NCI-H2029 treated with DMSO at 0.1 percent for 48 hours (cell line): ENCODE results near the gene ADARB1.
"Not testable (repeated sequence)": the region's sequence is repeated elsewhere in the genome, so short reads cannot be mapped to it uniquely, and the experiment has no call there.

Source experiments
- DNase-seq: peaks from one replicate; lab custom pipeline; 2025; lab: John Stamatoyannopoulos, UW

ADARB1 gene

DNA sequence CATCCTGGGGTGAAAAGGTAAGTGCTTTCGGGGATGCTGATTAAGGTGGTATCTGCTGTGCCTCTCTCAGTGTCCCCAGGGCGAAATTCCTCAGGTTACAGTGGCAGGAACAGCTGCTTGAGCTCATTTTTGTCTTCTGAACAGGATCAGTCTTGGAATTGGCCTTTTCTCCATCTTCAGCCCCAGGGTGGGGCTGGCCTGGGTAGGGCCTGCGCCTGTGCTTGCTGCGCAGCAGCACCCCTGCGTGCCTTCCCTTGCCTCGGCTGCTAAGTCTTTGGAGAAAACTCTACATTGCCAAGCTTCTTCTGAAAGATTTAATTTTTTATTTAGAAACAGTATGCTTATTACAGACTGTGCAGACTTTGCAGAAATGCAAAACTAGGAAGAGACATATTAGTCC lies 41.7 kb downstream of the ADARB1 start:
- no peak for DNase-seq

DNA sequence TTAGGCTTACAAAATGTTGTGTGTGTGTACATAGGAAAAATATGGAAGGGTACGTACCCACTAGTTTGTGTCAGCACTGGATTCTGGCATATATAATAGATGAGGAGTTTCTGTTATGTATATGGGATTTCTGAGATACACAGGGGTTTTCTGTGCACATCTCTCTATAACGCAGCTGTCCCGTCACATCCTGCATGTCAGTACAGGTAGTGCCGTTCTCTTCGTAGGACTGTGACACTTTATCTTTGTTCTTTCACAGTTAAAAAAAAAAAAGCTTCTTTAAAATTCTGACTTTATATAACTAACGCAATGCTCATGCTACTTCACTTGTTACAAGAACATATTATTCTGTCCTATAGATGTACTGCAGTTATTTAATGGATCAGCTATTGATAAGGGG lies 42.9 kb downstream of the ADARB1 start:
- DNase-seq = no peak

DNA sequence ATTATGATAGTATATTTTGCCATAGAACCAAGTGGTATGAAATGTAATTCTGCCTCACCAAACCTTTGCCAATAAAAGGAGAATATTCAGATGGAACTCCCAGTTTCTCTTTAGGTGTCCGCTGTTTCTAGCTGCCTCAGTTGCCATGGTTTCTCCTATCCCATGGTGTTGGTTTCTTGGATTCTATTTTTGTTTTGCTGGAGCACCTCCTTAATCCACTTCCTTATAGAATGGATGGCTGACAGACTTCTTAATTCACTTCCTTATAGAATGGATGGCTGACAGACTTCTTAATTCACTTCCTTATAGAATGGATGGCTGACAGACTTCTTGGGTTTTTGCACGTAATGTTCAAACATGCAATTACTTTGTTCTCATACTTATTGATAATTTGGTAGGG lies 43.7 kb downstream of the ADARB1 start:
- DNase-seq = no peak

DNA sequence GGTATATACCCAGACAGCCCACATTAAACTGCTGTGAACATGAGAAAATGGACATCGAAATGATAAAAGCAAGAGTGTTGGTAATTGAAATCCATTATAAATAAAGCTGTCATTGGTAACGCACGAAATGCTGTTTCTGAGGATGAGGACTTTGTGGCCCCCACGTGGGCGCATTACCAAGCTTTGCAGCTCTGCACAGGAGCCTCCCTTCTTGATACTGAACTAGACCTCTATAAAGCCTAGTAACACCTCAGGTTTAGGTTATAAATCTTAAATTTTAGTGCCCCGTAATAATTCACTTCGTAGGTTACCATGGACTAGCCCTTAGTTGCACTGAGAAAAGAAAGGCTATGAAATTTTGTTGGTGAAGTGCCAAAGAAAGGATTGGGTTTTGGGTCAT lies 45.4 kb downstream of the ADARB1 start:
- DNase-seq = no peak

DNA sequence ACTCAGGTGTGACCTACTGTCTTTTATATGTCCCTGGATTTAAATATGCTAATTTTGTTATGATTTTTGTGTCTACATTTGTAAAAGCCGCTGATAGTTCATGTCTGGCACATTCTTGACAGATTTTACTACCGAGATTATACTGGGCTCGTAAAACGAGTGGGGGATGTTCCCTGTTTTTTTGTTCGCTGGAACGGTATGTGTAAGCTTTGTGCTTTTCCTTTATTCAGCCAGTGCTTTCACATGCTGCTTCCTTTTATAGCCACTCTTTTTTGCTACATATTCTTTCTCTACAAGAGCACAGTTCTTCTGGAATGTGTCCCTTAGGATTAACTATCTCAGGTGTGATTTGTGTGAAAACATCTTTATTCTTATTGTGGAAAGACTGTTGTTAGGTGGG lies 46.6 kb downstream of the ADARB1 start:
- no peak for DNase-seq

DNA sequence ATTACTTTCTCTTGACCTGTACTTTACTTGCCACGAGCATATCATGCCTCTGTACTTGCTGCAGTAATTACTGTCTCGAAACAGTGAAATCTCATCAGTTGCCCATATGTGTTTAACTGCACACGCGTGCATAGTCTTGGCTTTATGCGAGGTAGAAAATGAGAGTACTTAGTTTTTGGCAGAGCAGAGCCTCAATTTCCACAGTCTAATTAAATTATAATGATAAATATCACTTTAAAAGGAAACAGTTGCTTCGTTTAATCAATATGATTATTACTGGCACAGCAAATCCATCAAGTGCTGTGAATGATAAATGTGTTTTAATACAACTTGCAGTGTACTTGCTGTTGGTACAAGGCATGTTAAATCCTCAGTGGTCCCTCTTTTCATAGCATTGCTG lies 47.6 kb downstream of the ADARB1 start:
- no peak for DNase-seq

DNA sequence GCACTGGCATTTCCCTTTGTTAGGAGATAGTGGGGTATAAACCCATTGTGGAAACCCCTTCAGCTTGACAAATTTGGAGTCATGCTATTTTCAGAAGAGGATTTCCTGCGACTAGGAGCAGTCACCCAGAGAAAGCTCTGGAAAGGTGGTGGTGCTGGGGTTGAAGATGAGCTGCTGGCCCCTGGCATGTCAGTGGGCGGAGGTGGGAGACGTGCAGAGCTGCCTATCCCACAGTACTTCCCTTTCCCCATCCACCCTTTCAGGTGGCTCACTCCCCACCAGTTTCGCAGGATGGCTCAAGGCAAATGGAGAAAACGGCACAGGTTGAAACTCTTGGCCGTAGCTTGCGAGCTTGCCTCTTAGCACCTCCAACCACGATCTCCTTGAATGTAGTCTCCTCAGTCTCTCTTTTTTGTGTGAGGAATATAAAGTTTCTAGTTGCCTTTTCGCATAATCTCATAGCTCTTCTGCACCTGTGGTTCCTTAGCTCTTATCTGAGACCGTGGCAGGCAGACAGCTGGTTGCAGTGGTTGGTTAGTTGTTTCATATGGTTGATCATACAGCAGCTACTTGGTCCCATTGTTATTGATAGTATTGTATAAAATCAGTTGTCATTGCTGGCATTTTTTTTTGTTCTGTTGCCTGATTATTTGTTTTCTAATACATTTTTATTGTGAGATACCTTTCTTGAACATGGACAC lies 48.2 kb downstream of the ADARB1 start:
- DNase-seq = no peak

DNA sequence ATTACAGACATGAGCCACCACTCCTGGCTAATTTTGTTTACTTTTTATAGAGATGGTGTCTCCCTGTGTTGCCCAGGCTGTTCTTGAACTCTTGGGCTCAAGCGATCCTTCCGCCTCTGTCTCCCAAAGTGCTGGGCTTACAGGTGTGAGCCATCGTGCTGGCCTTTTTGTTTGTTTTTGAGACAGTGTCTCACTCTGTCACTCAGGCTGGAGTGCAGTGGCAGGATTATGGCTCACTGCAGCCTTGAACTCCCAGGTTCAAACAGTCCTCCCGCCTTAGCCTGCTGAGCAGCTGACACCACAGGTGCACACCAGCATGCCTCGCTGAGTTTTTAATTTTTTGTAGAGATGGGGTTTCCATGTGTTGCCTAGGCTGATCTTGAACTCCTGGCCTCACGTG lies 49.1 kb downstream of the ADARB1 start:
- DNase-seq = no peak

DNA sequence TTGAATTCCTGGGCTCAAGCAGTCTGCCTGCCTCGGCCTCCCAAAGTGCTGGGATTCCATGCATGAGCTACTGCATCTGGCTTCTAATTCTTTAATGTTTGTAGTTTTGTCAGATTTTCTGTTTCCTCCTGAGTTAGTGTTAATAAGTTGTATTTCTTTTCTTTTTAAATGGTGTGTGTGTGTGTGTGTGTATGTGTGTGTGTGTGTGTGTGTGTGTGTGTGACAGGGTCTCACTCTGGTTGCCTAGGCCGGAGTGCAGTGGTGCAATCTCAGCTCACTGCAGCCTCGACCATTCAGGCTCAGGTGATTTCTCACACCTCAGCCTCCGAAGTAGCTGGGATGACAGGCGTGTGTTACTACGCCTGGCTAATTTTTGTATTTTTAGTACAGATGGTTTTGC lies 50.2 kb downstream of the ADARB1 start:
- no peak for DNase-seq

DNA sequence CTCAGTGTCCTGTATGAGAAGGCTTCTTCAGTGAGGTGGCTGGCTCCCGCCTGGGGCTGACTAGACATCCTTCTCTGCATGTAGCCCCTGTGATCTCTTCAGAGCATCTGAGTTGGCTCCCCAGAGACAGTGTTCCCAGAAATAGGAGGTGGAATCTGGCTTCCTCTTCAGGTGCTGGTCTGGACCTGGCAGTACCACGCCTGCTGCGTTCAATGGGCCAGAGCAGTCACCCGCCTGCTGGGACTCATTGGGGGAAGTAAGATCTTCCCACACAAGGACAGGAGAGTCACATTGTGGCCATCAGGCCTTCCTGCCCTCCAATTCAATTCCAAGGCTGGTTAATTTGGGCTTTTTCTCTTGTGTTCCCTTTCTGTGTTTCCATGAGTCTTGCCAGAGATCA lies 51.0 kb downstream of the ADARB1 start:
- DNase-seq = no peak

DNA sequence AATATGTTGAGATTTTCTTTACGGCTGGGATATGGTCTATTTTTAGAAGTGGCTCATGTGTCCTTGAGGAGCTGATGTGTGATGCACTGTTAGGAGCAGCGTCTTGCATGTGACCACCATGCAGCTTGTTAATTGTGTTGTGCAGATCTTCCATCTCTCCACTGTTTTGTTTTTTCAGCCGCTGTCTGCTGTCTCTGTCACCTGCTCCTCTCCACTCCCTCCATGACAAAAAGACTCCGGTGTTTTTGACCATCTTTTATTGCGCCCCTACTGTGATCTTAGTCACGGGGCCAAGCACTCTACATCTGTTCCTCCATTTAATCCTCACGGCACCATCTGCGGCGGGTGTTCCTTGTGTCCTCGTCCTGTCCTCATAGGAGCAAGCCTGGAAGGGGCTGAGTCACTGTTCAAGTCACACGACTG lies 51.8 kb downstream of the ADARB1 start:
- no peak for DNase-seq

DNA sequence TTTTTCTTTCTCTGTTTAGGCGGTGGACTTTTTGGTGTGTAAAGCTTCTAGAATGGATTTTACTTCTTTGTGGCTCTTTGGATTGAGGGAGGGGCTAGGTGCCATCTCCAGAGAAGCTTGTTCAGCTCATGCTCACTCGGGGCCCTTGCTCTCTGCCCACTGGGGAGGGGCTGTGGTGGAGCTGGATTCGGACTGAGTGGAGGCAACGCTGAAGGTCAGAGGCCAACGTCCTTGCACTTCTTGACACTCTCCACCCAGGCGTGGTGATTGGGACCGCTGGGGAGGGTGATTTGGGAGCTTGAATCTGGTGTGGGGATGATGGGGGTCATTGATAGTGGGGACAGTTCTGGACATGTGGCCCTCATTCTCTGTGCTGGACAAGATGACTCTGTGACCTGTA lies 52.6 kb downstream of the ADARB1 start:
- DNase-seq = no peak

DNA sequence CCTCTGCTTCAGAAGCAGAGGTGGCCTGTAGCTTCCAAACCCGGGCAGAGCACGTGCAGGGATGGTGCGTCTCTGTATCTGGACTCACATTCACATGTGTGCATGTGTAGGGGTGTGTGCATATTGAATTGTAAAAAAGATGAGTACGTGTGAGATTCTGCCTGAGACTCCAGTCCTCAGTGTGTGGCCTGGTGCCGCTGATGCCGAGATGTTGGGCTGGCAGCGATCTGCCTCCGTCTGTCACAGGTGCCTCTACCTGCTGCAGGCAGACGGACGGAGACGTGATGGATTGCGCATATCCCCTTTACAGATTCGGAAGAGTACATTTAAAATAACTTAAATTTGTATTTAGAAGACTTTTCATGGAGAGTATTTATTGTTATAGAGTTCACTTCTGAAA lies 53.6 kb downstream of the ADARB1 start:
- DNase-seq = no peak

DNA sequence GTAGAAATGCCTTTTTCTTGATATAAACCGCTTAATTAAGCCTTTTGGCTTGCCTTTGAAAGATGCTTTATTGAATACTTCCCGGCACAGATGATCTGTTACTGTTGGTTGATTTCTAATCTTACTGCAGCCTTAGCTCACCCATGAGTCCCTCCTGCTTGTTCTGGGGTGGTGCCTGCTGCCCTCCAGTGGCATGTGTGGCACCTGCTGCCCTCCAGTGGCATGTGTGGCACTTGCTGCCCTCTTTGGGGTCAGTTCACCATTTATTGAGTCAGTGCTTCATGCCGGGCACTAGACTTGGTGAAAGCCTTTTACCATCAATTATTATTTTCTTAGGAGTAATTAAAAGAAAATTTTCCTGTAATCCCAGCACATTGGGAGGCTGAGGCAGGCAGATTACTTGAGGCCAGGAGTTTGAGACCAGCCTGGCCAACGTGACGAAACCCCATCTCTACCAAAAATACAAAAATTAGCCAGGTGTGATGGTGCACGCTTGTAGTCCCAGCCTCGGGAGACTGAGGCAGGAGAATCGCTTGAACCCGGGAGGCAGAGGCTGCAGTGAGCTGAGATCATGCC lies 54.3 kb downstream of the ADARB1 start:
- peak; percentile 12 for DNase-seq

DNA sequence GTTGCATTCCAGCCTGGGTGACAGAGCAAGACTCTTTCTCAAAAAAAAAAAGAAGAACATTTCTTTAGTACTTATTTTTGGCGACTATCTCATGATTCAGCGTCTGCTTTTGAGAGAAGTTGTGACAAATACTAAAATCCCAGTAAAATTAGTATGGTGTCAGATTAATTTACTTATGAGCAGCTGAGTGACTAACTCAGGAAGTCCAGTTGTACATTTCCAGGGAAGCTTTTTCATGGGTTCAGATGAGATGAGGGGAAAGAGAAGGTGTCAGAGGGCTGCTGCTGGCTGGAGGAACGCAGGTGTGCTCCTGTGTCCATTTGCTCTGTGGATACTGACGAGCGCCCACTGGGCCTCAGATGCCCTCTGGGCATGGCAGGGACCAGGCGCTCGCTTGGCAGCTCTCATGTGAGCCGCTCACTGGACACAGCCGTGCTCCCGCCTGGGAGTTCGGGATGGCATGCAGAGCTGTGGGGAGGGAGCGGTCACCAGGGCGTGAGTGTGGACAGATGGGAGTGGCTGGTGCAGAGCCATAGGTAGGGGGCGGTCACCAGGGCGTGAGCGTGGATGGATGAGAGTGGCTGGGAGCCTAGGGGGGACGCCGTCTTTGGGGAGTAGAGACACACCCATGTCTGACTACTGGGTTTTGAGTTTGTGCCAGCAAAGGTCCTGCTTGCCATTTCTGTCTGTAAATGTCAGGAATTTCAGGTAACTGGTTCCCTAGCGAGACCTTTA lies 55.0 kb downstream of the ADARB1 start:
- DNase-seq = no peak

DNA sequence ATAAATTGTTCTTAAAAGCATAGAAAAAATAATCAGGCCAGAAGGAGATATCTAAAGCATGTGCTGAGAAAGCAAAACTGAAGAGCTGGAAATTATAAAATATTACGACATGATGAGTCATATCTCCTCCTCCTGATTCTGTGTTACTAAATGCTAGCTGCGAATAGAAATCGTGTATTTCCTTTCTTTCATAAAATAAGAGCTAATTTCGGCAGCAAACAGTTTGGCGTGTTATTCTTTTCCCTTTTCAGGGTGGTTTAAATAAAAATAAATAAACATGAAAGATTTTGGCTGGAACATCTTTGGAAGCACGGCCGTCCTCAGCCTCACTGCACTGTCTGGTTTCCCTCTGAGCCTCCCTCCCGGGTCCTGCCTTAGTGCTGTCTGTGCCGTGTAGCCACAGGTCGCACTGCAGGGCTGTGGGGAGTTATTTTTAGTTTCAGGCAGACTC lies 56.0 kb downstream of the ADARB1 start:
- DNase-seq = no peak

DNA sequence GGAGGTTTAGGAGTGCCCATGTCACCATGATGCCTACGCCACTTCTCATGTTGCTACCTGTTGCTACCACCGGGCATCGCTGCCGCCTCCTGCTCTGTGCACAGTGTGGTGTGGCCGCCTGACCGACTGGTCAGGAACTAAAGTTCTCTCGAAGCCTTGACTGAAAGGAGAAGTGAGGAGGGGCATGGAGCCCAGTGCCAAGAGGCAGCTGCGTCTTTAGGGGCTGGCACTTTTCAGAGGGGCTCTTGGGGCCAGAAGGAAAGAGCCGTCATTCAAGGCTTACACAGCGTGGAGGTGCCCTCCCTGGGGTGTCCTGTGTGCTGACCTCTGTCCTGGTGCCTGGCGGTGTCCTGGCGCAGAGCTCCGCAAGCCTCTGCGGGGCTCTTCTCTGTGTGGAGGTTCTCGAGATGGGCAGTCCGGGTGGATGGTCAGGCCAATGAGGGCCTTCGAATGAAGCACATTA lies 57.2 kb downstream of the ADARB1 start:
- no peak for DNase-seq

DNA sequence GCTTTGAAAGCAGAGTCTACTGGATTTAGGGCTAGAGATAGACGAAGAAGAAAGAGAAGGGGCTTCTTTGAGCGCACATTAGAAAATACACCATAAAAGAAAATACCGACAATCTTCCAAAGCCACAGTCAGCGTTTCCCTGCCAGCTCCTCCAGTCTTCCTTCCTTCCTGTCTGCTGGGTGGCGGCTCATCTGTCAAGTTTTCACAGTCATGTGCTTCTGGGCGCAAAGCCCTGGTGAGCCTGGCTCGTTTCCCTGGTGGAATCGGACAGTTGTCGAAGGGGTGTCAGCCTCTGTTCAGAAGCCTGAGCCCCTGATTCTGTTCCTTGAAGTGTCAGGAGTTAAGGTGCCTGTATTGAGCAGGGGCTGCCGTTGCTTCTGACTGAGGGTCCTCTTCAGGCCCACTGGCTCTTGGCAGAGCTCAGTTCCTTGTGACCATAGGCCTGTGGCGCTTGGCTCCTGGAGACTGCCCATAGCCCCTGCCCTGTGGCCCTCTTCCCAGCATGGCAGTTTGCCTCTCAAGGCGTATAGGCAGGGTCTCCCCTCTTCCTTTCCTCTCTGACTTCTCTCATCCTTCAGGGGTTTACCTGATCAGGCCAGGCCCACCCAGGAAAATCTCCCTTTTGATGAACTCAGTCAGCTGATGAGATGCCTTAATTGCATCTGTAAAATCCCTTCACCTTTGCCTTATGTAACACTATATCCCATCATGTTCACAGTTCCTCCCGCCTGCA lies 58.6 kb downstream of the ADARB1 start:
- DNase-seq = no peak

DNA sequence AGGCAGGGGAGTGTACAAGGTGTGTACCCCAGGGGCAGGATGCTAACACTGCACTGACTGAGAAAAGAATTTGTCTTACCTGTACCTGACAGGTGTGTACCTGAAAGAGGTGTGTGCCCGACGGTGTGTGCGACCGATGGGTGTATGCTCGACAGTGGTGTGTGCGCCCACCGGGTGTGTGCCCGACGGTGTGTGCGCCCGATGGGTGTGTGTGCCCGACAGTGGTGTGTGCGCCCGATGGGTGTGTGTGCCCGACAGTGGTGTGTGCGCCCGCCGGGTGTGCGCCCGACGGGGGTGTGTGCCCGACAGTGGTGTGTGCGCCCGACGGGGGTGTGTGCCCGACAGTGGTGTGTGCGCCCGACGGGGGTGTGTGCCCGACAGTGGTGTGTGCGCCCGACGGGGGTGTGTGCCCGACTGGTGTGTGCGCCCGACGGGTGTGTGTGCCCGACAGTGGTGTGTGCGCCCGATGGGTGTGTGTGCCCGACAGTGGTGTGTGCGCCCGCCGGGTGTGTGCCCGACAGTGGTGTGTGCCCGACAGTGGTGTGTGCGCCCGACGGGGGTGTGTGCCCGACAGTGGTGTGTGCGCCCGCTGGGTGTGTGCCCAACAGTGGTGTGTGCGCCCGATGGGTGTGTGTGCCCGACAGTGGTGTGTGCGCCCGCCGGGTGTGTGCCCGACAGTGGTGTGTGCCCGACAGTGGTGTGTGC lies 59.3 kb downstream of the ADARB1 start:
- not testable (repeated sequence) for DNase-seq

DNA sequence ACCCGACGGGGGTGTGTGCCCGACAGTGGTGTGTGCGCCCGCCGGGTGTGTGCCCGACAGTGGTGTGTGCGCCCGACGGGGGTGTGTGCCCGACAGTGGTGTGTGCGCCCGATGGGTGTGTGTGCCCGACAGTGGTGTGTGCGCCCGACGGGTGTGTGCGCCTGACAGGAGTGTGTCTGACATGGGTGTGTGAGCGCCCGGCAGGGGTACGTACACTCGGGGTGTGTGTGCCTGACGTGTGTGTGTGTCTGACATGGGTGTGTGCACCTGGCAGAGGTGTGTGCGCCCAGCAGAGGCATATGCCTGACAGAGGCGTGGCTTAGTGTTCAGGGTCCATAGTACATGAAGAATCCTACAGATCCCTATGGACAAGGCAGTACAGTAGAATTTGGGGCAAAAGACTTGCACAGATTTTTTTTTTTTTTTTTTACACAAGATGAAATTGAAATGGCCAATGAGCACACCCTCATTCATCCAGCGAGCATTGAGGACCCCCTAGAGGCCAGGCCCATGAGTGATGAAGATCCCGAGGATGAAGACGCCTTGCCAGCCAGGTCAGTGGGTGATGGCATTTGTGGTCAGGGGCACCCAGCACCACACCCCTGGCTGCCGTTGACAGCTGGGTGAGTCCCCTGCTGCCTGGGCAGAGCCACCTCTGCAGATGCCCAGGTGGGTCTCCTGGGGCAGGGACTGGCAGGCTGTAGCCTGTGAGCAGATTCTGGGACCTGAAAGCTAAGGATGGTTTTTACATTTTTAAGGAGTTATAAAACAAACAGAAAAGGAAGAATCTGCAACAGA lies 60.1 kb downstream of the ADARB1 start:
- DNase-seq = no peak

DNA sequence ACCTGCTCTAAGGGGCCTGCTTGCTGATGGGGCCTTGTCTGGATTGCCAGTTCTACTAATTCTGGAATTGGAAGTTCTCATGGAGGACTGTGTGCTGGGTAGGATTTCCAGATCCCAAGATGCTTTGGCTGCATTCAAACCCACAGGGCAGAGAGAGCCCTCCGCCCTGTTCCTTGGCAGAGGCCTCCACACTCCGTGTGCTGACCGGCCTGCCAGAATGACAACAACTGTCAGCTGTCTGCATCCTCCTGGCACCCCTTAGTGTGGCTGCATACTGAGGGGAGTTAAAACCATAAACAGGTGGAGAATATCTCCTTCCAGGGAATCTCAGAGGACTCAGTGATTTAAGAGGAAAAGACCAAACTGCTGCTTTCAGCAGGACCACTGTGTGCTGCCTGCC lies 60.7 kb downstream of the ADARB1 start:
- DNase-seq = no peak
